HG02571 (cell line): ENCODE results near the gene SHCBP1L.
"Not testable (repeated sequence)": the region's sequence is repeated elsewhere in the genome, so short reads cannot be mapped to it uniquely, and the experiment has no call there.

ENCODE experiments used
- ATAC-seq: cut with Tn5 transposase; IDR thresholded peaks from one replicate; pipeline ENCODE4 v1.9.1; 2021; ENCODE audit warnings: mild to moderate bottlenecking, moderate library complexity; ENCODE audit not compliant: unreplicated experiment

Gene SHCBP1L

GRCh38 chr1:182965861-182966260 lies 12.9 kb upstream of the SHCBP1L start:
- no peak for ATAC-seq

- no peak for ATAC-seq
Observed at GRCh38 chr1:182965096-182965495, 12.1 kb upstream of the SHCBP1L start.

DNA sequence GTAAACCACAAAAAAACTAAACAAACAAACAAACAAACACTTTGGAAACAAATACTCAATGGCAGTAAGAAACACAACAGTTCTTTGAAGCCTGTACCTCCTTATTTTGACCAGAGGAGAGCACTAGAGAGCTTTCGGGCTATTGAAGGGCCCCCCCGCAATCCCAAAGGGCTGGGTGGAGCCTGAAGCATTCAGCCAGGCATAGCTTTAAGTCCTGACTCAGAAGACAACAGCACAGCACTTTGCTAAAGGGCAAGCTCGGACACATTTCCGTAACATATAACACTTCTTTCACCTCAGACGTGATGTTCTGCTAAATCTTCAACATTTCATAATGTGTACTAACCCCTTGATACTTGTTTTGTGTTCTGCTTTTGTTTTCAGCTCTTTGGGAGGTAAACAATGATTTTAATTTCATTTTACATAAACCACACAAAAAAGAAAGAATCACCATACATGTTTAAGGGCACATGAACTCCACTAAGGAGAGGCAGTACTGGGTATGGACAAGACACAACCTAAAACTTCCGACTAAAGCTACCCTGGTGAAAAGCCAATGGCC lies 9.7 kb upstream of the SHCBP1L start:
- peak; percentile 97 for ATAC-seq

DNA sequence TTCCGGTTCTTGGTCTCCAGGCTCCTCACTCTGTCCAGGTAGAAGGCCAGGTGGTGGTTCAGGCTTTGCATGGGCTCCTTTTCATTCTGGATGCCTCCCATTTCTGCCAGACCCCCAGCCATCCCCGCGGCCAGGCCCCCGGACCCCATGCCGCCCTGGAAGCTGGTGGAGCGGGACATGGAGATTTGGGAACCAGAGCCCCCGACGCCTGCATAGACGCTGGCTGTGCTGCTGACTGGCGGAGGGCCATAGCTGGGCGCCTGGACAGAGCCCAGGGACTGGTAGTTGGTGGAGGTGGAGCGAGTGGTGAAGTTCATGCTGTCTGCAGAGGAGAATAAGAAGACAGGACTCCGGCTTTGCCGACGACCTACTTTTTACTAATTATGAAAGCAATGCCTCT lies 7.1 kb upstream of the SHCBP1L start:
- ATAC-seq = no peak

GRCh38 chr1:182957902-182958395 lies 5.0 kb upstream of the SHCBP1L start:
- ATAC-seq = no peak

DNA sequence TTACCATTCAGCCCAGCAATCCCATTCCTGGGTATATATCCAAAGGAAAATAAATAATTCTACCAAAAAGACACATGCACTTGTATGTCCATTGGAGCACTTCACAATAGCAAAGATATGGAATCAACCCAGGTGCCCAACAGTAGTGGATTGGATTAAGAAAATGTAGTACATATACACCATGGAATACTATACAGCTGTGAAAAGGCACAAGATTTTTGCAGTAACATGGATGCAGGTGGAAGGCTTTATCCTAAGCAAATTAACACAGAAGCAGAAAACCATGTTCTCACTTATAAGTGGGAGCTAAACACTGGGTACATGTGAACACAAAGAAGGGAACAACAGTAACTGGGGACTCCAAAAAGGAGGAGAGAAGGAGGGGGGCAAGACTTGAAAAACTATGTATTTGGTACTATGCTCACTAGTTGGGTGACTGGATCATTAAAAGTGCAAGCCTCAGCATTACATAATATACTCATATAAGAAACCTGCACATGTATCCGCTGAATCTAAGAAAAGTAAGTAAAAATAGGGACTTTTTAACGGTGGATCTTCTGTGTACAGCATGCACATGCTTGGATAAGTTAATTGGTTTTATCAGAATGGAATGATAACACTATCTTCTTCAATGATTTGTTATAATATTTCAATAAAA lies 3.9 kb upstream of the SHCBP1L start:
- no peak for ATAC-seq

GRCh38 chr1:182955596-182956588 lies 2.9 kb upstream of the SHCBP1L start:
- ATAC-seq = no peak

GRCh38 chr1:182953826-182954225 lies 860 bp upstream of the SHCBP1L start:
- no peak for ATAC-seq

- not testable (repeated sequence) for ATAC-seq
Observed at GRCh38 chr1:182943336-182943735, 9.6 kb downstream of the SHCBP1L start.

DNA sequence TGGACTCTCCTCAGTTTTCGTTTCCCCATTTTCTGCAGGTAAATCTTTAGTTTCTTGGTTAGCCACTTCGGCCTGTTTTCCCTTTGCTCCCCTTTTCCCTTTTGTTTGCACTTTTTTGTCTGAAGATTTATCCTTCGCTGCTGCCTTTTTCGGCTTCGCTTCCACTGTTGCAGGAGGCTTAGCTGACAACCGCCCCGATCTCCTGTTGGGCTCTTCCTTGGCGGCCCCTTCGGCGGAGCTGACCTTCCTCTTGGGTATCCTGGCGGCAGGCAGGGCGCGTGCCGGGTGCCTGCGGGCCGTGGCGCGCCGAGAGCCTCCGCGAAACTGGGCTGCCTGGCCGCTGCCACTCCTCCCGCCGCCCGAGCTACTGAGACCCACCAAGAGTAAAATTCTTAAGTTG lies 10.8 kb downstream of the SHCBP1L start:
- ATAC-seq = not testable (repeated sequence)

- ATAC-seq = no peak
Observed at GRCh38 chr1:182939413-182939812, 13.6 kb downstream of the SHCBP1L start.

DNA sequence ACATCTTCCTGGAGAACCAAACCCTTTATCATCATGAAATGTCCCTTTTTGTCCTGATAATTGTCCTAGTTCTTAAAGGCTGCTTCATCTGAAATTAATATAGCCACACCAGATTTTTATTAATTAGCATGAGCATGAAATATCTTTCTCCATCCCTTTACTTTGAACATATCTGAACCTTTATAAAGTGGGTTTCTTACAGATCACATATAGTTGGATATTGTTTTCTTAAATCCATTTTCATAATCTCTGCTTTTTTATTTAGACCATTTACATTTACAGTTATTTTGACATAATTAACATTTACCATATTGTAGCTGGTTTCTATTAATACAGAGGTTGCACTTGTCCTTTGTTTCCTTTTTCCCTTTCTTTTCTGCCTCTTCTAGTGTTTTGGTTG lies 17.2 kb downstream of the SHCBP1L start:
- ATAC-seq = no peak

- ATAC-seq = no peak
Observed at GRCh38 chr1:182930985-182931384, 22.0 kb downstream of the SHCBP1L start.

GRCh38 chr1:182927693-182928433 lies 25.1 kb downstream of the SHCBP1L start:
- no peak for ATAC-seq

DNA sequence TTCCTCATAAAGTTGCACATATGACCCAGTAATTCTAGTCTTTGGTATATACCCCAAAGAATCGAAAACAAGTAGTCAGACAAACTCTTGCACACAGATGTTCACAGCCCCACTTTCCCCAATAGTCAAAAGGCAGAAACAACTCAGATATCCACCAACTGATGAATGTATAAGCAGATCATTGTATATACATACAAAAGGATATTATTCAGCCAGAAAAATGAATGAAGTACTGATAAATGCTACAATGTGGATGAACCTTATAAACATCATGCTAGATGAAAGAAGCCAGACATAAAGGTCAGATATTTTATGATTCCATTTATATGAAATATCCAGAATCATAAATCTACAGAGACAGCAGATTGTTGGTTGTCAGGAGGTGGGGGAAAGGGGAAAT lies 27.3 kb downstream of the SHCBP1L start:
- no peak for ATAC-seq

- ATAC-seq = no peak
Observed at GRCh38 chr1:182917378-182917777, 35.6 kb downstream of the SHCBP1L start.

DNA sequence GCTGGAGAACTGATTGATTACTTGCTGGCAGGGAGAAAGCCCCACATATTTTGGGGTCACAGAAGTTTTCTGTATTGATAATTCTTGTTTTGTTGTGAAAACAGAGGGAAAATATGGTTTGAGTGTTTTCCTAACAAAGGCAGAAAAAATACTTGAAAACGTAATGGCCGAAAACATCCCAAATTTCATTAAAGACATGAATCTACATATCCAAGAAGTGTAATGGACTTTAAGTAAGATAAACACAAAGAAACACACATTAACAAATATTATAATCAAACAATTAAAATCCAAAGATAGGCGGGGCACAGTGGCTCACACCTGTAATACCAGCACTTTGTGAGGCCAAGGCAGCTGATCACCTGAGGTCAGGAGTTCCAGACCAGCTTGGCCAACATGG lies 39.6 kb downstream of the SHCBP1L start:
- no peak for ATAC-seq

DNA sequence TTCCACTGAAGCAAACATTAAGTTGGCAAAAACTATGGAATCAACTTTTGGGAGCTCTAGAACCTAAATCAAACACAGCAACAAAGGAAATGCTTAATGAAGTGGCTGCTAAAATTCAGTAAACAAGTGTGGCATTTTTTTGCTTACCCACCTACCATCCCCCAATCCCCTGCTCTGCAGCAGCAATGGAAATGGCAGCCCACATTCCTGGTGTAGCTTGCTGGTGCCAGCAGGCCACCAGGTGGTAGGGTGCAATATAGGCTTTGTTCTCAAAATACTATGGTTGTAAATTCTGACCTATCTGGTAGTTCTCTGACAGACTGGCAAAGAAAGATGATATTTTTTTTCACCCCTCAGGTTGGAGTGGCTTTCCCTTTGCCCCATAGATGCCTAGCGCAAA lies 42.8 kb downstream of the SHCBP1L start:
- ATAC-seq = no peak

- no peak for ATAC-seq
Observed at GRCh38 chr1:182909578-182909977, 43.4 kb downstream of the SHCBP1L start.

DNA sequence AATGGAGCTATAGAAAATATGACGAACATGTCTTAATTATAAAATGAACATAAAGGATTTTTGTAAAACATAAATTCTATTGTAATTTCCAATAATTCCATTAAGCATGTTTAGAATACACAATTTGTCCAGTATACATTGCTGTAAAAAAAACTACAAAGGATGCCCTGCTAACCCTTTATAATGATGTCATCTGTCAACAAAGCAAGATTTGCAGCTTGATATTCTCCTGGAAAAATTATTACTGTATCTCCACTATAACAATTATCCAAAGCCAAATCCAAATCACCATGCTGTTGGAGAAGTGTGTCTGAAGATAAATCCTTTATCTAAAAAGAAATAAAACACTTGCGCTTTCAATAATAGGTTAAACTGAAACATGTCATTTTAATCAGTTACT lies 47.6 kb downstream of the SHCBP1L start:
- no peak for ATAC-seq

GRCh38 chr1:182901946-182902345 lies 51.0 kb downstream of the SHCBP1L start:
- not testable (repeated sequence) for ATAC-seq
